ENCODE measurements around the gene MORN3. TPM values are rescaled to one million over a fixed set of nuclear protein-coding genes. Genes with fewer than 3 reads are reported as not detected.

Gene MORN3
- polyA plus RNA-seq, 1 donor (not counting 4 experiments of a cell fraction or from before 2014, with no cell fraction given): 0.30 TPM

DNA sequence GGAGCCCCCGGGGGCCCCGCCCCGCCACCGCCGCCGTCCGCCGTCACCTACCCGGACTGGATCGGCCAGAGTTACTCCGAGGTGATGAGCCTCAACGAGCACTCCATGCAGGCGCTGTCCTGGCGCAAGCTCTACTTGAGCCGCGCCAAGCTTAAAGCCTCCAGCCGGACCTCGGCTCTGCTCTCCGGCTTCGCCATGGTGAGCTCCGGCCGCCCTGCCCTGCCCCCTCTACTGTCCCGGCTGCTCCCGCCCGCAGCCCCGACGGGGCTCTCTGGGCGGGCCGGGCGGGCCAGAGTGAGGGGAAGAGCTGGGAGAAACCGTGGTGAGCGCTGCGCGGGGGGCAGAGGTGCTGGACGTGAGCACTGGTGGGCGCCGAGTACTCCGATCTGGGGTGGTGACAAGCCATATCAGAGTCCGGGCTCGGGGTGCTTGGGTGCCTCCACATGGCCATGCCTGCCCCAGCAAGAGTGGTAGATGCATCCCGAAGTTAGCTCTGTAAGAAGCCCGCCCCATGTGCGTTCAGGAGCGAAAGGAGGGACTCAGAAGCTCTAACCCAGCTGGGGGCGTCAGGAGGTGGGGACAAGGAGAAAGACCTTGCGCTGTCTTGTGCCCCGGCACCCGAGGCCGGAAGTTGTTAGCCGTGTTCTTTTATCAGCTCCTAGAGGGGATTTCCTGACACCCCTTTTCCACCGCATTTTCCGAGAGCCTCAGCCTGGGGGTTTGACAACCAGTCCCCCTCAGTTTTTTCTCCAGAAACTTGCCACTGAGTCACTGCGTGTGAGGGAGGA, 42.4 kb downstream of the MORN3 start:
- dilution Hi-C loops (cut with MboI; ENCODE audit: extremely low pct_ligation_motif_present, low sequenced_read_pairs): no loop called here
- Histone ChIP-seq H3K9ac (ENCODE audit: control insufficient read depth, extremely low read depth, insufficient read depth, low read length) (peak overlapping the region; percentile 86), H3K9me3 (ENCODE audit: control insufficient read depth, low read depth, low read length) (no peaks in the 10 kb centered on the region), H3K4me3 (ENCODE audit: control insufficient read depth in 2 of 3, extremely low read depth in 1 of 3, insufficient read depth in 2 of 3, low read depth in 1 of 3, low read length in 3 of 3) (peak overlapping the region; percentile 55 to 84 (median 74)), H3K79me2 (ENCODE audit: control insufficient read depth, insufficient read depth, low read length) (peaks cover 32% of the 10 kb centered on the region), H3K9me1 (ENCODE audit: control insufficient read depth, extremely low read depth, insufficient read depth, low read length) (no peaks in the 10 kb centered on the region), H3K36me3 (ENCODE audit: control insufficient read depth in 2 of 2, extremely low read depth in 1 of 2, insufficient read depth in 2 of 2, low read length in 2 of 2) (peaks cover 1 to 5% of the 10 kb centered on the region in 2 experiments), H4K20me1 (ENCODE audit: control insufficient read depth, extremely low read depth, insufficient read depth, low read length) (no peaks in the 10 kb centered on the region), H3K4me2 (ENCODE audit: control insufficient read depth, extremely low read depth, insufficient read depth, low read depth, low read length) (peak overlapping the region; percentile 74), H3K27me3 (ENCODE audit: control insufficient read depth, extremely low read depth, insufficient read depth, low read length) (no peaks in the 10 kb centered on the region), H3K27ac (ENCODE audit: control insufficient read depth, insufficient read depth, low read length) (peak overlapping the region; percentile 85), H2AFZ (ENCODE audit: control insufficient read depth, low read length) (peak overlapping the region; percentile 2), H3K4me1 (ENCODE audit: control insufficient read depth, extremely low read depth, insufficient read depth, low read length) (peaks cover 33% of the 10 kb centered on the region)
- TF ChIP-seq EZH2 (IDR thresholded peaks at IDR 0.05; ENCODE audit: low read length) (no peak), CTCF (optimal IDR thresholded peaks at IDR 0.05 in 1 of 3, IDR thresholded peaks at IDR 0.05 in 1 of 3, conservative IDR thresholded peaks at IDR 0.05 in 1 of 3; ENCODE audit: extremely low read depth in 1 of 3, insufficient read depth in 2 of 3, low read length in 3 of 3) (peak; percentile 8 to 26 (median 12))
- DNase-seq (ENCODE audit: low read depth, low spot score): no peak
- FAIRE-seq: no peak

GRCh38 chr12:121626087-121626852, 43.2 kb downstream of the MORN3 start, which contains the start of gene ORAI1:
Gene ORAI1, plus strand, starts transcription at chr12:121626530.
- no peaks in the 10 kb centered on the region for H4K20me1 ChIP-seq (ENCODE audit: control insufficient read depth, extremely low read depth, insufficient read depth, low read length)
- TF ChIP-seq EZH2 (IDR thresholded peaks at IDR 0.05; ENCODE audit: low read length) (no peak), CTCF (optimal IDR thresholded peaks at IDR 0.05 in 1 of 3, IDR thresholded peaks at IDR 0.05 in 1 of 3, conservative IDR thresholded peaks at IDR 0.05 in 1 of 3; ENCODE audit: extremely low read depth in 1 of 3, insufficient read depth in 2 of 3, low read length in 3 of 3) (no peak)
- H3K36me3 ChIP-seq (ENCODE audit: control insufficient read depth in 2 of 2, extremely low read depth in 1 of 2, insufficient read depth in 2 of 2, low read length in 2 of 2): peaks cover under 1 to 5% of the 10 kb centered on the region in 2 experiments
- peaks cover 27% of the 10 kb centered on the region for H3K79me2 ChIP-seq (ENCODE audit: control insufficient read depth, insufficient read depth, low read length)
- H3K4me1 ChIP-seq (ENCODE audit: control insufficient read depth, extremely low read depth, insufficient read depth, low read length): peaks cover 30% of the 10 kb centered on the region
- peak within 1 kb of the TSS; percentile 90 for H3K4me2 ChIP-seq (ENCODE audit: control insufficient read depth, extremely low read depth, insufficient read depth, low read depth, low read length)
- H3K27ac ChIP-seq (ENCODE audit: control insufficient read depth, insufficient read depth, low read length): peak within 1 kb of the TSS; percentile 85
- H3K9ac ChIP-seq (ENCODE audit: control insufficient read depth, extremely low read depth, insufficient read depth, low read length): peak within 1 kb of the TSS; percentile 86
- no peaks in the 10 kb centered on the region for H3K27me3 ChIP-seq (ENCODE audit: control insufficient read depth, extremely low read depth, insufficient read depth, low read length)
- FAIRE-seq (no peak), DNase-seq (ENCODE audit: low read depth, low spot score) (no peak)
- H3K9me1 ChIP-seq (ENCODE audit: control insufficient read depth, extremely low read depth, insufficient read depth, low read length): no peaks in the 10 kb centered on the region
- no peaks in the 10 kb centered on the region for H3K9me3 ChIP-seq (ENCODE audit: control insufficient read depth, low read depth, low read length)
- H2AFZ ChIP-seq (ENCODE audit: control insufficient read depth, low read length): peak within 1 kb of the TSS; percentile 84
- peak within 1 kb of the TSS; percentile 55 to 84 (median 74) for H3K4me3 ChIP-seq (ENCODE audit: control insufficient read depth in 2 of 3, extremely low read depth in 1 of 3, insufficient read depth in 2 of 3, low read depth in 1 of 3, low read length in 3 of 3)
- dilution Hi-C loops (cut with MboI; ENCODE audit: extremely low pct_ligation_motif_present, low sequenced_read_pairs): no loop called here

All from keratinocyte (primary cell).